22Rv1 (cell line): ENCODE measurements around the gene TGFB2.

Source experiments
- H3K27ac ChIP-seq: fragments of 450-650 bp; 2 replicates; pipeline ENCODE4 v1.5.1; 2017
- CTCF ChIP-seq: fragments of 450-650 bp; IDR thresholded peaks from 2 replicates; pipeline ENCODE4 v1.5.1; 2017; ENCODE audit warnings: mild to moderate bottlenecking
- ZFX ChIP-seq: fragments of 450-650 bp; IDR thresholded peaks from 2 replicates; pipeline ENCODE4 v1.6.1; 2017; ENCODE audit warnings: antibody characterized with exemption, borderline replicate concordance

TGFB2 gene

GRCh38 chr1:218351391-218352074 lies 6.4 kb downstream of the TGFB2 start:
- TF ChIP-seq CTCF (no peak), ZFX (no peak)
- H3K27ac ChIP-seq = no peak overlapping the region

- TF ChIP-seq ZFX (no peak), CTCF (no peak)
- no peak overlapping the region for H3K27ac ChIP-seq
Measured at GRCh38 chr1:218352075-218352438, 6.9 kb downstream of the TGFB2 start.

GRCh38 chr1:218353656-218354055 lies 8.5 kb downstream of the TGFB2 start:
- TF ChIP-seq ZFX (no peak), CTCF (no peak)
- no peak overlapping the region for H3K27ac ChIP-seq

GRCh38 chr1:218355278-218355677 lies 10.1 kb downstream of the TGFB2 start:
- TF ChIP-seq CTCF (no peak), ZFX (no peak)
- H3K27ac ChIP-seq = no peak overlapping the region

GRCh38 chr1:218357211-218357892 lies 12.2 kb downstream of the TGFB2 start:
- no peak overlapping the region for H3K27ac ChIP-seq
- TF ChIP-seq ZFX = no peak
- no peak for TF ChIP-seq CTCF

- H3K27ac ChIP-seq = no peak overlapping the region
- no peak for TF ChIP-seq CTCF
- no peak for TF ChIP-seq ZFX
Measured at GRCh38 chr1:218357893-218358232, 12.7 kb downstream of the TGFB2 start.

GRCh38 chr1:218361298-218362065 lies 16.3 kb downstream of the TGFB2 start:
- H3K27ac ChIP-seq = no peak overlapping the region
- TF ChIP-seq ZFX (no peak), CTCF (peak; percentile 16; the same call in 1 of the 2 replicates)
